DMS153 (cell line): Measurements from ENCODE around the gene FBN3.

ENCODE experiments used
- DNase-seq: peaks from one replicate; lab custom pipeline; 2025; lab: John Stamatoyannopoulos, UW

FBN3 gene

GRCh38 chr19:8148410-8149260 is 757 bp downstream of the FBN3 start:
- DNase-seq: no peak

DNA sequence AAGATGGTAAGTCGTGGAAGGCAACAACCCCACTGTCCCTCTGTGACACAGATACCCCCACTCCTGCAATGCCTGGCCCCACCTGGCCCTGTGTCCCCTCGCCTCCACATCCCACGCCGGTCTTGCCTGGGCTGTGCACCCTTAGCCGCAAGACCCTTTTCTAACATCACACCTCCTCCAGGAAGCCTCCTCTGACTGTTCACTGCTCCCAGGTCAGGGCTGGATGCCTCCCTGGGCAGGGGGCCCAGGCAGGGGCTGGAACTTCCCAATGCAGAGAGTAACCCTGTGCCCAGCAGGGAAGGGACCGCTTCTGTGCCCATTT is 1.3 kb downstream of the FBN3 start:
- no peak for DNase-seq

GRCh38 chr19:8147582-8147978 is 1.8 kb downstream of the FBN3 start:
- DNase-seq: no peak

- DNase-seq: no peak
Observed at GRCh38 chr19:8146877-8147581, 2.4 kb downstream of the FBN3 start.

DNA sequence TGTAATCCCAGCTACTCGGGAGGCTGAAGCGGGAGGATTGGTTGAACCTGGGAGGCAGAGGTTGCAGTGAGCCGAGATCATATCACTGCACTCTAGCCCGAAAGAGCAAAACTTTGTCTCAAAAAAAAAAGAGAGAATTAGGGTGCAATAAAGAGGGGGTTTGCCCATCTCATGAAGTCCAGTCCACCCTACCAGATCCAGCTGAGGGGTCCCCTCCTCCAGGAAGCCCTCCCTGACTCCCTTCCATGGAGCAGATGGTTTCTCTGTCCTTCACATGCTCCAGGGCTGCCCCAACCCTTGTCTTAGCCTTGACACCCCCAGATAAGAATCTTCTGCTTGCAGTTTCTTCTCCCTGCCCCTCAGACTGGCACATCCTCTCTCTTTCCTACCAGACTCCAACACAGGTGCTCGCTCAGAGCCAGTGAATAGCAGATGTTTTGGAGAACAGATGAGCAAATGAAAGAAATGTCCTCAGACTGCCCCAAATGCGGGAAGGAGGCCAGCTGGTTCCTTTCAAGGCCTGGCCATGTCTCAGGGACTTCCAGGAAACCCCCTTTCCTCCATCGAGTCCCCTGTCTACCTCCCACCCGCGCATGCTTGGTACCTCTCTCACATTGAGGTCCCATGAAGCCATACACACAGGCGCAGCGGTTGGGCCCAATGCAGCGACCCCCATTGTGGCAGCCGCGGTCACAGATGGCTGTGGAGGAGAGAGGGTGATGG is 5.0 kb downstream of the FBN3 start:
- DNase-seq: no peak

- DNase-seq: no peak
Observed at GRCh38 chr19:8143041-8143440, 6.4 kb downstream of the FBN3 start.

- no peak for DNase-seq
Observed at GRCh38 chr19:8142513-8142900, 6.9 kb downstream of the FBN3 start.

DNA sequence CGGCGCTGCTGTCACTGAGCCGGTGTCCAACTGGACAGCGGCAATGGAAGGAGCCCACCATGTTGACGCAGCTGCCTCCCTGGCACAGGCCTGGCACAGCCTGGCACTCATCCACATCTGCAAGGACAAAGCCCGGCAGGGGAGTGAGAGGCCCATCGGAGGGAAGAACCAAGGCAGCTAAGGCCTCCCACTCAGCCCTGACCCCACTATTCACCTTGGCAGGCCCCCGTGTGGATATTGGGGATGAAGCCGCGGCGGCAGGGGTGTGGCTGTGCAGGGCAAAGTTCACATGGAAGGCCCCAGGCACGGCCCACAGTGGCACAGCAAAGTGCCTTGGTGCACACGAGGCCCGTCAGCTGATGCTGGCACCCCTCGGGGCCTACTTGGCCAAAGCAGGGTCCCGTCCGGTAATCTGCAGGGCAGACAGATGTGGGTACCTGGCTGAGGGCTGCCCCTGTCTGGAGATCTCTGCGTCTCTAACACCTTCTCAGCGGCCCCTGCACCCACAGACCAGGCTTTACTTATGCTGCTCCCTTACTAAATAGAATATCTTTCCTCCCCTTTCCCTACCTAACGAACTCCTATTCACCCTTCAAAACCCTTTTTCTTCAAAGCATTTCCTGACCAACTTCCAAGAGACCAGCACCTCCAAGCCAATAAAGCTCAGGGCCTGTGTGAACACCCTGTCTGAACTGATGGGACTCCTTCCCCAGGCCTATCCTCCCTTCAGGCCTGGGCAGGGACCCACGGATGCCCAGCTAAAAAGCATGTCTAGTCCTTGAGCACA is 7.5 kb downstream of the FBN3 start:
- DNase-seq: no peak

DNA sequence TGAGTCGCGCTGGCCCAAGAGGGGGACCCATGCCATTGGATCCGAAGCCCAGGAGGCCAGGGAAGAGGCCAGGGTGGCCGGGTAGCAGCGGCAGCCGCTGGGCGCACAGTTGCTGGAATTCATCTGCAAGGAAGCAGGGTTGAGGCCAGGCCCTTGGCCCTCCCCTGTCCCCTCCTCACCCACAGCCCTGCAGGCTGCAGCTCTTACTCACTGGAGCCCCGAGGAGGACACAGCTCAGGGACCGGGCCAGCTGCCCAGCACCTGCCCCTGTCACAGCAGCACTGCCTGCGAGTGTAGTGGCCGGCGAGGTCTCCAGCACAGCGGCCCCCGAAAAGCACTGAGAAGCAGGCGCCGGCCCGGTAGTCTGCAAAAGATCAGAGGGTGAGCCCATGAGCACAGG is 11.2 kb downstream of the FBN3 start:
- no peak for DNase-seq

DNA sequence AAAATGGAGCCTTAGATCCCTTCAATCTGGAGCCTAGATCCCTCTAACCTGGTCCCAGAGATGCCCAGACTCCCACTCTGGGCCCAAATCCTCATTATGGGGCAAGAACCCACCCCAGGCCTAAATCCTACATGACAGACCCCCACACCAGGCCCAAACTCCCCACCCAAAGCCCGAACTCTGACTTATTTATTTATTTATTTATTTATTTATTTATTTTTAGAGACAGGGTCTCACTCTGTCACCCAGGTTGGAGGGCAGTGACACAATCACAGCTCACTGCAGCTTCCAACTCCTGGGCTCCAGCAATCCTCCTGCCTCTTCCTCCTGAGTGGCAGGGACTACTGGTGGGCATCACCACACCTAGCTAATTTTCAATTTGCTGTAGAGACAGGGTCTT is 12.0 kb downstream of the FBN3 start:
- DNase-seq: no peak

DNA sequence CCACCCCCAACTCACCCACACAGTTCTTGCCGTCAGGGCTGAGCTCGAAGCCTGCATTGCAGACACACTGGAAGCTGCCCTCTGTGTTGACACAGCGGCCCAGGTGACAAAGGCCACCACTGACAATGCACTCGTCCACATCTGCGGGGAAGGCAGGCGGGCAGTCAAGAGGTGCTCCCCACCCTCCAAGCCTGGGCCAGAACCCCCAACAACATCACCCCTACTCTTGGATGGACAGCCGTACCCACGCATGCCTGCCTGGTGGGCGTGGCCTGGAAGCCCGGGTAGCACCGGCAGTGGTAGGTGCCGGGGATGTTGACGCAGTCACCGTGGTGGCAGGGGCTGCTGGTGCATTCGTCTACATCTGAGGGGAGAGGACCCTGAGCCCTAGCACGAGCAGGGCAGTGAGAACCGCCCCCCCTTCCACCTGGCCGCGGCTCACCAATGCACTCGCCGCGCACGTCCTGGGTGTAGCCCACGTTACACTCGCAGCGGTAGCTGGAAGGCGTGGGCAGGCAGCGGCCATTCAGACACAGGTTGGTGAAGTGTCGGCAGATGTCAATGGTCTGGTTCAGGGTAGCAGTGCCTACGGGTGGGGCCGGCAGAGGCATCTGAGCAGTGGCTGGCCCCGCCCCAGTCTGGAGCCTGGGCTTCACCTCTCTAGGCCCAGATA is 13.3 kb downstream of the FBN3 start:
- DNase-seq: no peak

GRCh38 chr19:8132858-8133458 is 16.4 kb downstream of the FBN3 start:
- no peak for DNase-seq

DNA sequence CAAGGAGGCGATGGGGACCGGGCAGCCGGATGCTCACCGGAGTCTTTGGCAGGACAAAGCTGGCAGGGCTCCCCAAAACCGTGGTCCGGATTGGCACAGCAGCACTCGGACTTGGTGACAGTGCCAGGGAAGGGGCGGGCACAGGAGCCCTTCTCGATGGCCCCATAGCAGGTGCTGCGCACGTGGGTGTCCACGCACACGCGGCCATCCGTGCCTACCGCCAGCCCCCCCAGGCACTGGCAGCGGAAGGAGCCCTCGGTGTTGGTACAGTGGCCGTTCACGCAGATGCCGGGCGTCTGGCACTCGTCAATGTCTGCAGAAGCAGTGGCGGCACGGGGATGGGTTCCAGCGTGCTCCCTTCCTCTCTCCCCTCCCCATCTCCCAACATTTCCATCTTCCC is 17.9 kb downstream of the FBN3 start:
- no peak for DNase-seq

GRCh38 chr19:8129061-8129618 is 20.3 kb downstream of the FBN3 start:
- DNase-seq: no peak

- no peak for DNase-seq
Observed at GRCh38 chr19:8128551-8128950, 20.8 kb downstream of the FBN3 start.

DNA sequence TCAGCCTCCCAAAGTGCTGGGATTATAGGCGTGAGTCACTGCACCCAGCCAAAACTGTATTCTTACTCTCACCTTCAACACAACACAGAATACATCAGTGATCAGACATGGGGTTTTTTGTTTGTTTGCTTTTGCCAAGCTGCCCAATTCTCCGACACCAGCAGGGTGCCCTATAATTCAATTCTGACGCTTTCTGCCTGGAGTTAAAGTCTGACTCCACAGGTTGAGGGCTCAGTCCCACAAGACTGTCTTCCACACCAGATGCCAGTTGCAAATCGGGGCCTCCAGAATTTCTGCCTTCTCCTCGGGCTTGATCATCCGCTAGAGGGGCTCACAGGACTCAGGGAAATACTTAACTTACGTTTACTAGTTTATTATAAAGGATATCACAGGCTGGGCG is 22.1 kb downstream of the FBN3 start:
- DNase-seq: no peak

GRCh38 chr19:8126511-8126910 is 22.9 kb downstream of the FBN3 start:
- no peak for DNase-seq

DNA sequence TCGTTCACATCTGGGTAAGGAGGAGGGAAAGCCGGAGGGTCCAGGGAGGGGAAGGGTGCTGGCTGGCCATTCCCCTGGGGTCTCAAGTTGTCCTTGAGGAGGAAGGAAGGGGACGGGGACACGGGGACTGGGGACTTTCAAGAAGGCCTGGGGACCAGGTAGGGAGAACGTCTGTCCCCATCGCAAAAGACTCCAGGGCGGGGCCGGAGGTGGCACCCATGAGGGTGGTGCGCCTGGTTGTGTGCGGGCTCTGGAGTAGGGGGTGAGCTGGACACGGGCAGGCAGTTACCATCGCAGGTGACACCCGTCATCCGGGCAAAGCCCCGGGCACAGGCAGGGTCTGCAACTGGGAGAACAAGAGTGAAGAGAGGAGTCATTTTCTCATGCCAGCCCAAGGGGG is 23.4 kb downstream of the FBN3 start:
- DNase-seq: no peak

- no peak for DNase-seq
Observed at GRCh38 chr19:8123683-8124082, 25.7 kb downstream of the FBN3 start.

GRCh38 chr19:8120636-8121480 is 28.5 kb downstream of the FBN3 start:
- DNase-seq: no peak
